ENCODE measurements around the gene PTPRS.

PTPRS gene

DNA sequence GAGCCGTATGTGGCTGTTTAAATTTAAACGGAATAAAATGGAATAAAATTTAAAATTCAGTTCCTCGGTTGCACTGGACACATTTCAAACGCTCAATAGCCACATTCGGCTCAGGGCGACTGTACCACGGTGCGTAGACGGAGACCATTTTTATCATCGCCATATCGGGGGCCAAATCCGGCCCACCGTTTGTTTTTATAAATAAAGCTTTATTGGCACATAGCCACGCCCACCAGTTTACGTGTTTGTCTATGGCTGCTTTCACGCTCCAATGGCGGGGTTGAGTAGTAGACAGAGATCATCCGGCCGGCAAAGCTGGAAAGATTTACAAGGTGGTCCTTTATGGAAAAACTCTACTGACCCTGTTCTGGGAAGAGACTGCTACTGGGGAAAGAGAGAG, 33.0 kb downstream of the PTPRS start:
- no peak for DNase-seq (ENCODE audit: low read depth)
- TF ChIP-seq, protein P1, sequence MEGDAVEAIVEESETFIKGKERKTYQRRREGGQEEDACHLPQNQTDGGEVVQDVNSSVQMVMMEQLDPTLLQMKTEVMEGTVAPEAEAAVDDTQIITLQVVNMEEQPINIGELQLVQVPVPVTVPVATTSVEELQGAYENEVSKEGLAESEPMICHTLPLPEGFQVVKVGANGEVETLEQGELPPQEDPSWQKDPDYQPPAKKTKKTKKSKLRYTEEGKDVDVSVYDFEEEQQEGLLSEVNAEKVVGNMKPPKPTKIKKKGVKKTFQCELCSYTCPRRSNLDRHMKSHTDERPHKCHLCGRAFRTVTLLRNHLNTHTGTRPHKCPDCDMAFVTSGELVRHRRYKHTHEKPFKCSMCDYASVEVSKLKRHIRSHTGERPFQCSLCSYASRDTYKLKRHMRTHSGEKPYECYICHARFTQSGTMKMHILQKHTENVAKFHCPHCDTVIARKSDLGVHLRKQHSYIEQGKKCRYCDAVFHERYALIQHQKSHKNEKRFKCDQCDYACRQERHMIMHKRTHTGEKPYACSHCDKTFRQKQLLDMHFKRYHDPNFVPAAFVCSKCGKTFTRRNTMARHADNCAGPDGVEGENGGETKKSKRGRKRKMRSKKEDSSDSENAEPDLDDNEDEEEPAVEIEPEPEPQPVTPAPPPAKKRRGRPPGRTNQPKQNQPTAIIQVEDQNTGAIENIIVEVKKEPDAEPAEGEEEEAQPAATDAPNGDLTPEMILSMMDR (IDR thresholded peaks at IDR 0.05; ENCODE audit: low read depth, low read length, missing control alignments): no peak
- in situ Hi-C loops (cut with HindIII; ENCODE audit: low sequenced_read_pairs): loop anchor here (5.0 kb wide), 1 partner anchor 100 kb away; no protein-coding TSS in a partner anchor
- H3K4me3 ChIP-seq (ENCODE audit: low read depth, low read length): no peak overlapping the region

DNA sequence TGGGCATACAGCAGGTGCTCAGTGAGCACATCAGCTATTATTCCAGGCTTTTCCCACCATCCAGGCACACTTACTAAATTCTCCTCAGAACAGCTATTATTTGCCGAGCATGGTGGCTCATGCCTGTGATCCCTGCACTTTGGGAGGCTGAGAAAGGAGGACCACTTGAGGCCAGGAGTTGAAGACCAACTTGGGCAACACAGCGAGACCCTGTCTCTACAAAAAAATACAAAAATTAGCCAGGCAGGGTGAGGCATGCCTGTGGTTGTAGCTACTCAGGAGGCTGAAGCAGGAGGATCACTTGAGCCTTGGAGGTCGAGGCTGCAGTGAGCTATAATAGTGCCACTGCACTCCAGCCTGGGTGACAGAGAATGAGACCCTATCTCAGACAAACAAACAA, 35.4 kb downstream of the PTPRS start:
- in situ Hi-C loops (cut with HindIII; ENCODE audit: low sequenced_read_pairs): loop anchor here (5.0 kb wide), 1 partner anchor 98 kb away; no protein-coding TSS in a partner anchor
- no peak for DNase-seq (ENCODE audit: low read depth)
- TF ChIP-seq, protein P1 (IDR thresholded peaks at IDR 0.05; ENCODE audit: low read depth, low read length, missing control alignments): no peak
- no peak overlapping the region for H3K4me3 ChIP-seq (ENCODE audit: low read depth, low read length)

DNA sequence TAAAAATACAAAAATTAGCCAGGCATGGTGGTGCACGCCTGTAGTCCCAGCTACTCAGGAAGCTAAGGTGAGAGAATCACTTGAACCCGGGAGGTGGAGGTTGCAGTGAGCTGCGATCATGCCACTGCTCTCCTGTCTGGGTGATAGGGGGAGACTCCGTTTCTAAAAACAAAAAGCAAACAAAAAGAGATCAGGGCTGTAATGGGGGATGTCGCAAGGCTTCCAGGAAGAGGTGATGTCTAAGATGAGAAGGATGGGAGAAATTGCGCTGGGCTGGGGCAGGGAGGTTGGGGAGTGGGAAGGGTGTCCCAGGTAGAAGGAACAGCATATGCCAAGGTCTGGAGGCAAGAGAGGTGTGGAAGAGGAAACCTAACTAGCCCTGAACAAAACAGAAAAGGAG, 36.1 kb downstream of the PTPRS start:
- in situ Hi-C loops (cut with HindIII; ENCODE audit: low sequenced_read_pairs): no loop called here
- no peak for DNase-seq (ENCODE audit: low read depth)
- H3K4me3 ChIP-seq (ENCODE audit: low read depth, low read length): no peak overlapping the region
- TF ChIP-seq, protein P1 (IDR thresholded peaks at IDR 0.05; ENCODE audit: low read depth, low read length, missing control alignments): no peak

DNA sequence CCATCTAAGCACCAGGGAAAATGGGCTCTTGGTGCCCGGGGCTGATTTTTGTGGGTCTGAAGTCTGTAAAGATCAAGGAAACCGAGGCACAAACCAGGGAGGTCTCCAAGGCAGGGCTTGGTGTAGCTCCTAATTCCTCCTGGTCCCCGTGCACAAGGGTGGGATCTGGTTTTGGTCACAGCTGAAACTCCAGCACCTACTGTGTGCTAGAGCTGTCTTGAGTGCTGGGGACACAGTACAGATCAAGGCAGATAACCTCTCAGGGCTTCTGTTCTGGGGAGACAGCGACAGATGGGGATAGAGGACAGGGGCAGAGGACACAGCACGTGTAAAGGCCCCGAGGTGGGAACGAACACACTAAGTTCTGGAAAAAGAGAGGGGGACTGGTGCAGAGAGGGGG, 37.4 kb downstream of the PTPRS start:
- in situ Hi-C loops (cut with HindIII; ENCODE audit: low sequenced_read_pairs): no loop called here

DNA sequence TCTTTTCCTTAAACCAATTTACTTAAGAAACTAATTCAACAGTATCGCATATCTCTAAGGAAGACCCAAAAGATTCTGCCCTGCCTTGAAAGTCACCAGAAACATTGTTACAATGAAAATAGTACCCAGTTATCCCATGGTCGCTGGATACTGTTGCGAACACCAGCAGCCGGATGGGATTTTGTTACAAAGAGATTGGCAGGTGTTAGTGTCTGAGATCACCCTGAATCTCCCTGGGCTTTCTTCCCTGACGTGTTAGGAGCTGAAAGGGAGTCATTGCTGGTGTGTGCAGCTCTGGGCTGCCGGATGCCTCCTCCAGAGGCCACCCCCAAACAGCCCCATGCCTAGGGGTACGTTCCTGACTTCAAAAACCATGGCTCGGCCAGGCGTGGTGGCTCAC, 38.2 kb downstream of the PTPRS start:
- no peak for DNase-seq (ENCODE audit: low read depth)
- TF ChIP-seq, protein P1 (IDR thresholded peaks at IDR 0.05; ENCODE audit: low read depth, low read length, missing control alignments): no peak
- in situ Hi-C loops (cut with HindIII; ENCODE audit: low sequenced_read_pairs): no loop called here
- no peak overlapping the region for H3K4me3 ChIP-seq (ENCODE audit: low read depth, low read length)

More for the DNA sequence above, 37.4 kb downstream of the PTPRS start:
- DNase-seq (ENCODE audit: low read depth): no peak
- TF ChIP-seq, protein P1 (IDR thresholded peaks at IDR 0.05; ENCODE audit: low read depth, low read length, missing control alignments): no peak
- H3K4me3 ChIP-seq (ENCODE audit: low read depth, low read length): no peak overlapping the region

DNA sequence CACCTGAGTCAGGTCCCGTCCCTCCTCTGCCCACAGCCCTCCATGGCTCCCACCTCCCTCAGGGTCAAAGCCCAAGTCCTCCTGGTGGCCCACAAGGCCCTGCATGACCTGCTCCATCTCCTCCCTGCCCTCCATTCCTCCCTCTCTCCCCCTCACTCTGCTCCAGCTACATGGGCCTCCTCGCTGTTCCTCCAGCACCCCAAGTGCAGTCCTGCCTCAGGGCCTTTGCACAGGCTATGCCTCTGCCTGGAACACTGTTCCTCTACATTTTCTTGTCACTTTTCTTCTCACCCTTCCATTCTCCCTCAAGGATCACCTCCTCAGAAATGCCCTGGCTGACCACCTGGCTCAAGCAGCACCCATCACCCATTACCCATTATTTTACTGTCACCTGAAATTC, 41.5 kb downstream of the PTPRS start:
- DNase-seq (ENCODE audit: low read depth): no peak
- H3K4me3 ChIP-seq (ENCODE audit: low read depth, low read length): no peak overlapping the region
- in situ Hi-C loops (cut with HindIII; ENCODE audit: low sequenced_read_pairs): no loop called here
- TF ChIP-seq, protein P1 (IDR thresholded peaks at IDR 0.05; ENCODE audit: low read depth, low read length, missing control alignments): no peak

DNA sequence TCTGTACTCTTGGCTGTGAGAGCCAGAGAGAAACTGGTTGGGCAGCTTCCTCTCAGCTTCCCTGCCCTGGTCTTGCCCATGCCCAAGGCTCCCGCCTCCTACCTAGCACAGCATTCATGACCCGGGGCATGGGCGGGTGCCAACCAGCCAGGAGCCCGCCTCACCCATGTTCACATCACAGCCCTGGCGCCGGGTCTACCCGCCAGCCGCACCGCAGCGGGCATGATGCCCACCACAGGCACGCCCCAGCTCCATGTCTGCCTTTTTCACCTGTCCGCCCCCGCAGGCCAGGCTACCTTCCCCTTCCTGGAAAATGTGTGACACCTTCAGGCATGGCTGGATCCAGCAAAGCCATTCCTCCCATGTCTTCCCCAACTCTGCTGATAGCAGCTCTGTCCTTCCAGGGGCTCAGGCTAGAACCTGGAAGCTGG, 42.1 kb downstream of the PTPRS start:
- DNase-seq (ENCODE audit: low read depth): no peak
- no peak overlapping the region for H3K4me3 ChIP-seq (ENCODE audit: low read depth, low read length)
- TF ChIP-seq, protein P1 (IDR thresholded peaks at IDR 0.05; ENCODE audit: low read depth, low read length, missing control alignments): no peak
- in situ Hi-C loops (cut with HindIII; ENCODE audit: low sequenced_read_pairs): no loop called here
